ENCODE measurements around the gene PKNOX2. TPM values are rescaled to one million over a fixed set of nuclear protein-coding genes. Genes with fewer than 3 reads are reported as not detected.

PKNOX2 gene
- total RNA-seq, 1 donor from 2014 or later, result 34.9 TPM

- no peaks in the 10 kb centered on the region for H3K27me3 Mint-ChIP-seq (ENCODE audit: low read depth)
- peaks cover 19% of the 10 kb centered on the region for H3K4me1 Mint-ChIP-seq (ENCODE audit: low read depth)
- no peak for DNase-seq (ENCODE audit: low spot score)
- no peak overlapping the region for H3K27ac Mint-ChIP-seq (ENCODE audit: unreplicated experiment)
- H3K4me3 Mint-ChIP-seq (ENCODE audit: unreplicated experiment), result no peak overlapping the region
- peaks cover 14% of the 10 kb centered on the region for H3K36me3 Mint-ChIP-seq (ENCODE audit: low read depth)
- TF ChIP-seq CTCF (IDR thresholded peaks at IDR 0.05), result no peak
- H3K9me3 Mint-ChIP-seq (ENCODE audit: low read depth), result no peaks in the 10 kb centered on the region
Measured at GRCh38 chr11:125192183-125192582, 27.6 kb downstream of the PKNOX2 start.

- peaks cover 19% of the 10 kb centered on the region for H3K4me1 Mint-ChIP-seq (ENCODE audit: low read depth)
- H3K36me3 Mint-ChIP-seq (ENCODE audit: low read depth), result peaks cover 14% of the 10 kb centered on the region
- no peak overlapping the region for H3K27ac Mint-ChIP-seq (ENCODE audit: unreplicated experiment)
- DNase-seq (ENCODE audit: low spot score), result no peak
- H3K27me3 Mint-ChIP-seq (ENCODE audit: low read depth), result no peaks in the 10 kb centered on the region
- no peaks in the 10 kb centered on the region for H3K9me3 Mint-ChIP-seq (ENCODE audit: low read depth)
- no peak for TF ChIP-seq CTCF (IDR thresholded peaks at IDR 0.05)
- no peak overlapping the region for H3K4me3 Mint-ChIP-seq (ENCODE audit: unreplicated experiment)
Measured at GRCh38 chr11:125192717-125193415, 28.3 kb downstream of the PKNOX2 start.

- Mint-ChIP-seq H3K36me3 (ENCODE audit: low read depth) (peaks cover 14% of the 10 kb centered on the region), H3K4me3 (ENCODE audit: unreplicated experiment) (no peak overlapping the region), H3K27me3 (ENCODE audit: low read depth) (no peaks in the 10 kb centered on the region), H3K27ac (ENCODE audit: unreplicated experiment) (no peak overlapping the region), H3K4me1 (ENCODE audit: low read depth) (peaks cover 19% of the 10 kb centered on the region), H3K9me3 (ENCODE audit: low read depth) (no peaks in the 10 kb centered on the region)
- DNase-seq (ENCODE audit: low spot score), result no peak
- TF ChIP-seq CTCF (IDR thresholded peaks at IDR 0.05), result no peak
Measured at GRCh38 chr11:125193416-125193726, 28.8 kb downstream of the PKNOX2 start.

GRCh38 chr11:125193841-125194240, 29.3 kb downstream of the PKNOX2 start:
- Mint-ChIP-seq H3K4me1 (ENCODE audit: low read depth) (peaks cover 19% of the 10 kb centered on the region), H3K27ac (ENCODE audit: unreplicated experiment) (no peak overlapping the region), H3K9me3 (ENCODE audit: low read depth) (no peaks in the 10 kb centered on the region), H3K27me3 (ENCODE audit: low read depth) (no peaks in the 10 kb centered on the region), H3K36me3 (ENCODE audit: low read depth) (peaks cover 14% of the 10 kb centered on the region), H3K4me3 (ENCODE audit: unreplicated experiment) (no peak overlapping the region)
- TF ChIP-seq CTCF (IDR thresholded peaks at IDR 0.05), result no peak
- no peak for DNase-seq (ENCODE audit: low spot score)

- H3K27ac Mint-ChIP-seq (ENCODE audit: unreplicated experiment), result no peak overlapping the region
- no peaks in the 10 kb centered on the region for H3K27me3 Mint-ChIP-seq (ENCODE audit: low read depth)
- no peak for DNase-seq (ENCODE audit: low spot score)
- H3K4me1 Mint-ChIP-seq (ENCODE audit: low read depth), result peaks cover 4% of the 10 kb centered on the region
- H3K4me3 Mint-ChIP-seq (ENCODE audit: unreplicated experiment), result no peak overlapping the region
- TF ChIP-seq CTCF (IDR thresholded peaks at IDR 0.05), result no peak
- no peaks in the 10 kb centered on the region for H3K9me3 Mint-ChIP-seq (ENCODE audit: low read depth)
- H3K36me3 Mint-ChIP-seq (ENCODE audit: low read depth), result peaks cover 8% of the 10 kb centered on the region
Measured at GRCh38 chr11:125199915-125200314, 35.4 kb downstream of the PKNOX2 start.
